ENCODE results near the gene COX5B. TPM values are rescaled to one million over a fixed set of nuclear protein-coding genes. Genes with fewer than 3 reads are reported as not detected.

COX5B gene
- polyA plus RNA-seq, 1 donor from 2014 or later, result 616 TPM

GRCh38 chr2:97669448-97669847 lies 23.6 kb downstream of the COX5B start, which contains the start of gene C2orf92:
C2orf92 (plus strand) TSS chr2:97669713; CDS start chr2:97669789, 76 bp downstream.
- Histone ChIP-seq H4K20me1 (ENCODE audit: insufficient read depth) (no peaks in the 10 kb centered on the region), H3K27me3 (ENCODE audit: insufficient read depth, low read depth, low read length) (no peaks in the 10 kb centered on the region), H3K4me2 (ENCODE audit: low read length) (no peak within 1 kb of the TSS), H3K79me2 (replicated peaks; ENCODE audit: insufficient read depth, low read length) (no peaks in the 10 kb centered on the region), H3K36me3 (ENCODE audit: insufficient read depth, low read length) (no peaks in the 10 kb centered on the region), H3K4me3 (ENCODE audit: low read length) (no peak within 1 kb of the TSS), H2AFZ (ENCODE audit: low read depth, low read length) (no peak within 1 kb of the TSS), H3K27ac (ENCODE audit: low read length) (no peak within 1 kb of the TSS), H3K9me2 (ENCODE audit: insufficient read depth, low read length) (no peaks in the 10 kb centered on the region), H3K9ac (ENCODE audit: low read length) (no peak within 1 kb of the TSS), H3K9me3 (ENCODE audit: low read length) (no peaks in the 10 kb centered on the region), H3F3A (ENCODE audit: insufficient read depth, low read length, poor library complexity, severe bottlenecking) (no peaks in the 10 kb centered on the region)
- TF ChIP-seq EZH2 (IDR thresholded peaks at IDR 0.05; ENCODE audit: borderline replicate concordance, insufficient read depth, low read length, poor library complexity, severe bottlenecking) (no peak), CTCF (IDR thresholded peaks at IDR 0.05; ENCODE audit: poor library complexity, severe bottlenecking) (no peak), EP300 (conservative IDR thresholded peaks at IDR 0.05; ENCODE audit: poor library complexity, severe bottlenecking) (no peak), TAF1 (IDR thresholded peaks at IDR 0.05; ENCODE audit: low read depth) (no peak)

DNA sequence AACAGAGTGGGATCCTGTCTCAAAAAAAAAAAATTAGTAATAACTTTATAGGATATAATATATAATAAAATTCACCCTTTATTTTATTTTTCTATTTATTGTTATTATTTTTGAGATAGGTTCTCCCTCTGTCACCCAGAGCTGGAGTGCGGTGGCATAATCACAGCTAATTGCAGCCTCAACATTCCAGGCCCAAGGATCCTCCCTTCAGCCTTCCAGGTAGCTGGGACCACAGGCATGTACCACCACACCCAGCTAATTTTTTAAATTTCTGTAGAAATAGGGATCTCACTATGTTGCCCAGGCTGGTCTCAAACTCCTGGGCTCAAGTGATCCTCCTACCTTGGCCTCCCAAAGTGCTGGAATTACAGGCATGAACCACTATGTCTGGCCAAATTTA lies 24.6 kb downstream of the COX5B start:
- H3K9me2 ChIP-seq (ENCODE audit: insufficient read depth, low read length), result no peaks in the 10 kb centered on the region
- no peak overlapping the region for H3K4me2 ChIP-seq (ENCODE audit: low read length)
- no peaks in the 10 kb centered on the region for H3F3A ChIP-seq (ENCODE audit: insufficient read depth, low read length, poor library complexity, severe bottlenecking)
- TF ChIP-seq EP300 (conservative IDR thresholded peaks at IDR 0.05; ENCODE audit: poor library complexity, severe bottlenecking), result no peak
- no peak for TF ChIP-seq EZH2 (IDR thresholded peaks at IDR 0.05; ENCODE audit: borderline replicate concordance, insufficient read depth, low read length, poor library complexity, severe bottlenecking)
- TF ChIP-seq RAD21 (conservative IDR thresholded peaks at IDR 0.05), result no peak
- no peak for TF ChIP-seq POLR2AphosphoS5 (IDR thresholded peaks at IDR 0.05)
- TF ChIP-seq, protein P1, sequence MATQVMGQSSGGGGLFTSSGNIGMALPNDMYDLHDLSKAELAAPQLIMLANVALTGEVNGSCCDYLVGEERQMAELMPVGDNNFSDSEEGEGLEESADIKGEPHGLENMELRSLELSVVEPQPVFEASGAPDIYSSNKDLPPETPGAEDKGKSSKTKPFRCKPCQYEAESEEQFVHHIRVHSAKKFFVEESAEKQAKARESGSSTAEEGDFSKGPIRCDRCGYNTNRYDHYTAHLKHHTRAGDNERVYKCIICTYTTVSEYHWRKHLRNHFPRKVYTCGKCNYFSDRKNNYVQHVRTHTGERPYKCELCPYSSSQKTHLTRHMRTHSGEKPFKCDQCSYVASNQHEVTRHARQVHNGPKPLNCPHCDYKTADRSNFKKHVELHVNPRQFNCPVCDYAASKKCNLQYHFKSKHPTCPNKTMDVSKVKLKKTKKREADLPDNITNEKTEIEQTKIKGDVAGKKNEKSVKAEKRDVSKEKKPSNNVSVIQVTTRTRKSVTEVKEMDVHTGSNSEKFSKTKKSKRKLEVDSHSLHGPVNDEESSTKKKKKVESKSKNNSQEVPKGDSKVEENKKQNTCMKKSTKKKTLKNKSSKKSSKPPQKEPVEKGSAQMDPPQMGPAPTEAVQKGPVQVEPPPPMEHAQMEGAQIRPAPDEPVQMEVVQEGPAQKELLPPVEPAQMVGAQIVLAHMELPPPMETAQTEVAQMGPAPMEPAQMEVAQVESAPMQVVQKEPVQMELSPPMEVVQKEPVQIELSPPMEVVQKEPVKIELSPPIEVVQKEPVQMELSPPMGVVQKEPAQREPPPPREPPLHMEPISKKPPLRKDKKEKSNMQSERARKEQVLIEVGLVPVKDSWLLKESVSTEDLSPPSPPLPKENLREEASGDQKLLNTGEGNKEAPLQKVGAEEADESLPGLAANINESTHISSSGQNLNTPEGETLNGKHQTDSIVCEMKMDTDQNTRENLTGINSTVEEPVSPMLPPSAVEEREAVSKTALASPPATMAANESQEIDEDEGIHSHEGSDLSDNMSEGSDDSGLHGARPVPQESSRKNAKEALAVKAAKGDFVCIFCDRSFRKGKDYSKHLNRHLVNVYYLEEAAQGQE (IDR thresholded peaks at IDR 0.05; ENCODE audit: borderline replicate concordance), result no peak
- no peak for TF ChIP-seq TAF1 (IDR thresholded peaks at IDR 0.05; ENCODE audit: low read depth)
- no peak for TF ChIP-seq CTCF (IDR thresholded peaks at IDR 0.05; ENCODE audit: poor library complexity, severe bottlenecking)
- TF ChIP-seq SMC3 (conservative IDR thresholded peaks at IDR 0.05; ENCODE audit: poor library complexity), result no peak
- no peaks in the 10 kb centered on the region for H3K9me3 ChIP-seq (ENCODE audit: low read length)
- H3K9ac ChIP-seq (ENCODE audit: low read length), result no peak overlapping the region
- H2AFZ ChIP-seq (ENCODE audit: low read depth, low read length), result no peak overlapping the region
- no peak overlapping the region for H3K4me3 ChIP-seq (ENCODE audit: low read length)
- H3K27ac ChIP-seq (ENCODE audit: low read length), result no peak overlapping the region
- H3K27me3 ChIP-seq (ENCODE audit: insufficient read depth, low read depth, low read length), result no peaks in the 10 kb centered on the region
- H3K36me3 ChIP-seq (ENCODE audit: insufficient read depth, low read length), result no peaks in the 10 kb centered on the region
- H4K20me1 ChIP-seq (ENCODE audit: insufficient read depth), result no peaks in the 10 kb centered on the region
- no peaks in the 10 kb centered on the region for H3K79me2 ChIP-seq (replicated peaks; ENCODE audit: insufficient read depth, low read length)
